ENCODE data around the gene ATP6V0E1.

The ATP6V0E1 gene

GRCh38 chr5:172983542-172984243 lies at the start of gene ATP6V0E1:
TSS of gene ATP6V0E1 (plus strand) at chr5:172983771. CDS start at chr5:172983861, 90 bp downstream.
- in situ Hi-C loops (cut with HindIII; ENCODE audit: low pct_unique_long_range_greater_than_20kb, low sequenced_read_pairs): no loop called here
- peak; percentile 83 to 95 for DNase-seq (ENCODE audit: low read depth in 1 of 2, low spot score in 1 of 2)
- TF ChIP-seq JUND (IDR thresholded peaks at IDR 0.05; ENCODE audit: low read depth): no peak

DNA sequence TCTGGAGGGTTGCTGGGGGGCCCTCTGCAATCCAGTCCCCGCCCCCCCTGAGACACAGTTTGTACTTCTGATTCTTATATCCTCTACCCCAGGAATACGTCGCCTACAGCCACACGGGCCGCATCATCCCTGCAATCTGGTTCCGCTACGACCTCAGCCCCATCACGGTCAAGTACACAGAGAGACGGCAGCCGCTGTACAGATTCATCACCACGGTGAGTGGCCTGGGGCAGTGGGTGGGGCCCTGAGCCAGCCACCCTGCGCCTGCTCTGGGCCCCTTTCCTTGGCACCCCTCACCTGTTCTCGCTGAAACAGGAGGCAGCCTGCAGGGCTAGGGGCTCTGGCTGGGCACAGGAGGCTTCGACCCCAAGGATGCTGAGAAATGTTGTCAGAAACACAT lies 48.5 kb upstream of the ATP6V0E1 start:
- no peak for DNase-seq (ENCODE audit: low read depth in 1 of 2, low spot score in 1 of 2)
- in situ Hi-C loops (cut with HindIII; ENCODE audit: low pct_unique_long_range_greater_than_20kb, low sequenced_read_pairs): no loop called here
- no peak for TF ChIP-seq JUND (IDR thresholded peaks at IDR 0.05; ENCODE audit: low read depth)

- in situ Hi-C loops (cut with HindIII; ENCODE audit: low pct_unique_long_range_greater_than_20kb, low sequenced_read_pairs): no loop called here
- TF ChIP-seq JUND (IDR thresholded peaks at IDR 0.05; ENCODE audit: low read depth): no peak
- DNase-seq (ENCODE audit: low read depth in 1 of 2, low spot score in 1 of 2): no peak
These were observed 47.2 kb upstream of the ATP6V0E1 start for GRCh38 chr5:172936401-172936800.

GRCh38 chr5:172939071-172939470 lies 44.5 kb upstream of the ATP6V0E1 start:
- in situ Hi-C loops (cut with HindIII; ENCODE audit: low pct_unique_long_range_greater_than_20kb, low sequenced_read_pairs): no loop called here
- TF ChIP-seq JUND (IDR thresholded peaks at IDR 0.05; ENCODE audit: low read depth): no peak
- DNase-seq (ENCODE audit: low read depth in 1 of 2, low spot score in 1 of 2): peak in 1 of 2 experiments; percentile 59

GRCh38 chr5:172939611-172940267 lies 43.8 kb upstream of the ATP6V0E1 start:
- no peak for TF ChIP-seq JUND (IDR thresholded peaks at IDR 0.05; ENCODE audit: low read depth)
- in situ Hi-C loops (cut with HindIII; ENCODE audit: low pct_unique_long_range_greater_than_20kb, low sequenced_read_pairs): no loop called here
- DNase-seq (ENCODE audit: low read depth in 1 of 2, low spot score in 1 of 2): no peak

DNA sequence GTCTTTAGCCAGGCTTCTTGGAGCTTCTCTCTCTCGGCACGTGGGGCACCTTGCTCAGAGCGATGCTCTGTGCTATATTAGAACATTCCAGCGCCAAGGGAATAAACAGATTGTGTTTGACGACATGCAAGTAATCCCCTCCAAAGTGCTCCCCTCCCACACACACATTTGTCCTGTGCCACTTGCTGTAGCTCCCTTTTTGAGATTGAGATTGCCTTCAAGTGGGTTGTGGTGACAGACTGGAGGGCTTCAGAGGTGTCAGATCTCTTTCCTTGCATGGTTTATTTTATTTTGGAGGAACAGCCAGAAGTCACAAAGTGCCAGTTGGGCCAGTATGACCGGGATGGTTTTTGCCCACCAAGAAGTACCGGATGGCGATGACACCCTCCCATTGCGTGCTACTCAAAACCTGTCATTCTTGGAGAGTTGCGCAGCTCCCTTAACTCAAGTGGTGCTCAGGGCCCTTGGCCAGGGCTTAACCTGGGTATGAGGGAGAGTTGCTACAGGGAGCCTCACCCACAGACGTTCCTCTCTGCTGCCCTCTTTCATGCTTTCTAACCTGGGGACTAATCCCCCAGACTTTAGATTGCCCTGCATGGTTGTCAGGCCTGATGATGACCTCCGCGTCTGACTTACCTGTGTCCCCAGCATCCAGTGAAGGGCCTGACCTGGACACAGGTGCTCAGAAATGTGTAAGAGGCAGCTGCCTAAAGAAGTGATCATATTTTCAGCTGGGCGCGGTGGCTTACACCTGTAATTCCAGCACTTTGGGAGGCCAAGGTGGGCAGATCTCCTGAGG lies 43.1 kb upstream of the ATP6V0E1 start:
- DNase-seq (ENCODE audit: low read depth in 1 of 2, low spot score in 1 of 2): no peak
- in situ Hi-C loops (cut with HindIII; ENCODE audit: low pct_unique_long_range_greater_than_20kb, low sequenced_read_pairs): no loop called here

DNA sequence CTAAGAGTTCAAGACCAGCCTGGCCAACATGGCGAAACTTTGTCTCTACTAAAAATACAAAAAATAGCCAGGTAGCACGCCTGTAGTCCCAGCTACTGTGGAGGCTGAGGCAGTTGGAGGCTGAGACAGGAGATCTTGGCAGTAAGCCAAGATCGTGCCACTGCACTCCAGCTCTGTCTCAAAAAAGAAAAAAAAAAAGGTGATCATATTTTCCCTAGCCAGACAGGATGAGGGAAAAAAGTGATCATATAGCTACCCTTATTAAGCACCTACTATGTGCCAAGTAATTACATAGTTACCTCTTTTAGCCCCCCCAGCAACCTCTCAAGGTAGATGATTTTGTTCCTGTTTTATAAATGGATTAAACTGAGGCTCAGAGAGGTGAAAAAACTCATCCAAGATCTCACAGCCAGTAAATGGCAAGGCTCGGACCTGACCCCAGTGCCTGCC lies 42.5 kb upstream of the ATP6V0E1 start:
- no peak for DNase-seq (ENCODE audit: low read depth in 1 of 2, low spot score in 1 of 2)
- in situ Hi-C loops (cut with HindIII; ENCODE audit: low pct_unique_long_range_greater_than_20kb, low sequenced_read_pairs): no loop called here
- TF ChIP-seq JUND (IDR thresholded peaks at IDR 0.05; ENCODE audit: low read depth): no peak

More for the DNA sequence above, 43.1 kb upstream of the ATP6V0E1 start:
- no peak for TF ChIP-seq JUND (IDR thresholded peaks at IDR 0.05; ENCODE audit: low read depth)

- in situ Hi-C loops (cut with HindIII; ENCODE audit: low pct_unique_long_range_greater_than_20kb, low sequenced_read_pairs): no loop called here
- DNase-seq (ENCODE audit: low read depth in 1 of 2, low spot score in 1 of 2): no peak
- TF ChIP-seq JUND (IDR thresholded peaks at IDR 0.05; ENCODE audit: low read depth): no peak
These were observed 41.0 kb upstream of the ATP6V0E1 start for GRCh38 chr5:172942556-172942955.

DNA sequence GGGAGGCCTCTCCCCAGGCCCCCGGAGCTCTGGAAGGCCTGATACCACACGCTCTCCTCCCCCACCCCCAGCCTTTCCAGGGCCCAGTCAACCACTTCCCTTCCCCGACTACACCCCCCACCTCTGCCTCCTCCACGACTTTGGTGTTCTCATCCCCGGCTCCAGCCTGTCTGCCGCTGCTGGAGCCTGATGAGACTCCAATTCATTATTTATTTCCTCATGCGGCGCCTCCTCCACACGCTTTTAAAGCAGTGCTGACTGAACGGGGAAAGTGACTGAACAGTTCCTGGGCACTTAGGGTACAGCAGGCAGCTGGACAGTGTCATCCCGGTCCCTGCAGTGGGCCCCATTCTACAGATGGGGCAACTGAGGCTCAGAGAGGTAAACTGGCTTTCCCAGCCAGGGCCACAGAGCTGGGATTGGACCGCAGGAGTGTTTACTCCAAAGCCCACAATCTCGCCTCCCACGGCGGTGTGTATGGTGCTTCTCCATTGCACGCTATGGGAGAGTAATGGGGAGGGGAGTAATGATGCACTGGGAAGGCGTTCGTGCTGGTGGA lies 40.2 kb upstream of the ATP6V0E1 start:
- TF ChIP-seq JUND (IDR thresholded peaks at IDR 0.05; ENCODE audit: low read depth): no peak
- no peak for DNase-seq (ENCODE audit: low read depth in 1 of 2, low spot score in 1 of 2)
- in situ Hi-C loops (cut with HindIII; ENCODE audit: low pct_unique_long_range_greater_than_20kb, low sequenced_read_pairs): no loop called here

- in situ Hi-C loops (cut with HindIII; ENCODE audit: low pct_unique_long_range_greater_than_20kb, low sequenced_read_pairs): no loop called here
- TF ChIP-seq JUND (IDR thresholded peaks at IDR 0.05; ENCODE audit: low read depth): no peak
- DNase-seq (ENCODE audit: low read depth in 1 of 2, low spot score in 1 of 2): no peak
These were observed 39.7 kb upstream of the ATP6V0E1 start for GRCh38 chr5:172943906-172944305.

- DNase-seq (ENCODE audit: low read depth in 1 of 2, low spot score in 1 of 2): no peak
- TF ChIP-seq JUND (IDR thresholded peaks at IDR 0.05; ENCODE audit: low read depth): no peak
- in situ Hi-C loops (cut with HindIII; ENCODE audit: low pct_unique_long_range_greater_than_20kb, low sequenced_read_pairs): no loop called here
These were observed 38.8 kb upstream of the ATP6V0E1 start for GRCh38 chr5:172944741-172945140.

DNA sequence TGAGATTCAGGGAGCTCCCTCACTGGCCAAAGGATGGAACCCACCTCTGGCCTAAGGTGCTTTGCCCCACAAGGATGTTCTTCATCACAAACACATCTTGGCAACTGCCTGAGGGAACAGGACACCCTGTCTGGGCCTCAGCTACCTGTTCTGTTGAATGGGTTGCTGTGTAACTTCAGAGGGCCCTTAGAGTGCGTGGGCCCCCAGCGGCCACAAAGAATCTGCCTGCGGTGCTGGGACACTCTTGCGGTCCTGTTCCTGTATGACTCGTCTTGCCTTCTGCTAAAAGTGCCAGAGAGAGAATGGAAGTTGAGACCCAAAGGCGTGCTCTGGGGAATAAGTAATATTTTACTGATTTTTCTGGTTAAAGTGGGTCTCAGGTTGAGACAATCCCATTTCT lies 38.4 kb upstream of the ATP6V0E1 start:
- in situ Hi-C loops (cut with HindIII; ENCODE audit: low pct_unique_long_range_greater_than_20kb, low sequenced_read_pairs): no loop called here
- no peak for DNase-seq (ENCODE audit: low read depth in 1 of 2, low spot score in 1 of 2)
- no peak for TF ChIP-seq JUND (IDR thresholded peaks at IDR 0.05; ENCODE audit: low read depth)

All from T47D (cell line).